Peyer's patch (tissue), 4 donors: ENCODE results near the gene RAD51B.

Experiments
- CTCF ChIP-seq, 6 experiments: fragments of 450-650 bp in 4 of 6; fragments of 200-600 bp in 2 of 6; sonication (generic) in 1 of 6; IDR thresholded peaks; one replicate each; pipeline ENCODE4 v1.5.1; 2017 to 2019; ENCODE audit warnings: antibody characterized with exemption in 6 of 6, mild to moderate bottlenecking in 3 of 6, moderate library complexity in 1 of 6
- POLR2A ChIP-seq, 2 donors: fragments of 450-650 bp; IDR thresholded peaks; one replicate each; pipeline ENCODE4 v1.5.1; 2017; ENCODE audit warnings: antibody characterized with exemption in 2 of 2, mild to moderate bottlenecking in 2 of 2, moderate library complexity in 2 of 2

DNA sequence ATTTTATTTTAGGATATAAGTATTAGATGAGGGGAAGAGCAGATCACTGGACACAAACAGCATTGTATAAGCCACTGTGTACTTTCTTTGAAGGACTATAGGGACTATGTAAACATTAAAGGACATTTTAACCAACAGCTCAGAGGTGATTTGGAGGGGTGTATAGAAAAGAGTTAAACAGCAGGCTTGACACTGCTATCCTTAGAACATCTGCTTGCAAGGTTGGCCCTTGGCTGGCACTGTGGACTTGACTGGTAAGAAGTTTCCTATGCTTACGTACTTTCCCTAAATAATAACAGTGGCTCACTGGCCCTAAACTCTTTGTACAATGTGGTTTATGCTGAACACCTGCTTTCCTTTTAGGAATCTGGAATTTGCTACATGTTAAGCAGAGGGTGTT lies 31.9 kb upstream of the RAD51B start:
- TF ChIP-seq CTCF (IDR thresholded peaks at IDR 0.05) (no peak), POLR2A (IDR thresholded peaks at IDR 0.05) (no peak)
